SK-N-SH treated with all-trans-retinoic acid at 6 μM for 48 hours (cell line): ENCODE measurements around the gene ARL14.

ENCODE experiments used
- BACH2 ChIP-seq: fragments of 250-450 bp; sonication (Bioruptor Pico); IDR thresholded peaks from 2 replicates; pipeline ENCODE4 v1.9.0; 2021; ENCODE audit warnings: mild to moderate bottlenecking, borderline replicate concordance
- CSDC2 ChIP-seq: fragments of 250-450 bp; sonication (Bioruptor Pico); IDR thresholded peaks from 2 replicates; pipeline ENCODE4 v1.5.0; 2020; ENCODE audit warnings: mild to moderate bottlenecking, moderate library complexity
- ESRRG ChIP-seq: fragments of 250-450 bp; sonication (Bioruptor Pico); IDR thresholded peaks from 2 replicates; pipeline ENCODE4 v1.6.1; 2021; ENCODE audit warnings: mild to moderate bottlenecking
- PATZ1 ChIP-seq: fragments of 250-450 bp; sonication (Bioruptor Pico); IDR thresholded peaks from 2 replicates; pipeline ENCODE4 v1.8.0; 2020; ENCODE audit warnings: mild to moderate bottlenecking, moderate library complexity, borderline replicate concordance
- RARB ChIP-seq: fragments of 250-450 bp; sonication (Bioruptor Pico); IDR thresholded peaks from 2 replicates; pipeline ENCODE4 v1.8.0; 2021; ENCODE audit warnings: mild to moderate bottlenecking, moderate library complexity
- TCF4 ChIP-seq: fragments of 250-450 bp; sonication (Bioruptor Pico); IDR thresholded peaks from 2 replicates; pipeline ENCODE4 v1.8.0; 2021; ENCODE audit warnings: mild to moderate bottlenecking, moderate library complexity, borderline replicate concordance
- ZFP30 ChIP-seq: fragments of 450-650 bp; formaldehyde crosslinking; IDR thresholded peaks from 2 replicates; pipeline ENCODE4 v1.5.0; 2022; ENCODE audit warnings: mild to moderate bottlenecking, moderate library complexity
- ZNF70 ChIP-seq: fragments of 450-650 bp; formaldehyde crosslinking; IDR thresholded peaks from 2 replicates; pipeline ENCODE4 v1.5.0; 2020; ENCODE audit warnings: mild to moderate bottlenecking, moderate library complexity
- ZNF8 ChIP-seq: fragments of 450-650 bp; formaldehyde crosslinking; IDR thresholded peaks from 2 replicates; pipeline ENCODE4 v1.5.0; 2020; ENCODE audit warnings: mild to moderate bottlenecking, moderate library complexity
- TF ChIP-seq, protein P1 (sequence below): fragments of 250-450 bp; sonication (Bioruptor Pico); IDR thresholded peaks from 2 replicates; pipeline ENCODE4 v1.5.1; 2020; ENCODE audit warnings: low read depth, mild to moderate bottlenecking, moderate library complexity
- TF ChIP-seq, protein P2 (sequence below): fragments of 250-450 bp; sonication (Bioruptor Pico); IDR thresholded peaks from 2 replicates; pipeline ENCODE4 v1.5.0; 2020; ENCODE audit warnings: mild to moderate bottlenecking, moderate library complexity

DNA sequence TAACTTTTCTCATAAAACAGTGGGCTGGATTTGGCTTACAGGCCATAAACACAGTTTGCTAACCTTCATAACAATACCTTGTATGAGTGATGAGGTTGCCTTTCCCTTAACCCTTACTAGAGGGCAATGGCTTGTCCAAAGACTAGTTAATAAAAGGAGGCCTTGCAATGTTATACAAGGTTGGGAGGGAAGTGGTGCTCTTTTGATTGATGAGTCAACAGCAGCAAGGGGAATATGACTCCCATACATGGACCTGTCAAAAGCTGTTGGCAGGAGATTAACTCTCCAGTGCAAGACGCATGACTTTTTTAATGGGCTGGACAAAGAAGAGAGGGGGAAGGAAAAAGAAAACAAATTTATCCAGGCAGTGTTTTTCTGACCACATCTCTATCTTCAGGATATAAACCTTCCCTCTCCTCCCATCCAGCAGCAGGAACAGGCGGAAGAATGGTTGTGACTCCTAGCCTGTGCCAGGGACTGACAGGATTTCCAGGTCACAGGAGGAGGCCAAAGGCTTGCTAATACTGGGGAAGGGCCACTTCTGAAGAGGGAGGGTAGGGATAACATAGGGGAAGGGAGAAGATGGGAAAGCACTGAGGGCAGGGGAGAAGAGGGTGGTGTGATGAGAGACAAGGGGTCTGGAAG, 35.2 kb upstream of the ARL14 start:
- TF ChIP-seq PATZ1 (CRISPR knock-in tag) (no peak), ESRRG (CRISPR knock-in tag) (no peak), ZNF8 (no peak), RARB (no peak), BACH2 (CRISPR knock-in tag) (no peak), ZFP30 (no peak), ZNF70 (CRISPR knock-in tag) (no peak), TCF4 (no peak), CSDC2 (CRISPR knock-in tag) (no peak)
- TF ChIP-seq, protein P1, sequence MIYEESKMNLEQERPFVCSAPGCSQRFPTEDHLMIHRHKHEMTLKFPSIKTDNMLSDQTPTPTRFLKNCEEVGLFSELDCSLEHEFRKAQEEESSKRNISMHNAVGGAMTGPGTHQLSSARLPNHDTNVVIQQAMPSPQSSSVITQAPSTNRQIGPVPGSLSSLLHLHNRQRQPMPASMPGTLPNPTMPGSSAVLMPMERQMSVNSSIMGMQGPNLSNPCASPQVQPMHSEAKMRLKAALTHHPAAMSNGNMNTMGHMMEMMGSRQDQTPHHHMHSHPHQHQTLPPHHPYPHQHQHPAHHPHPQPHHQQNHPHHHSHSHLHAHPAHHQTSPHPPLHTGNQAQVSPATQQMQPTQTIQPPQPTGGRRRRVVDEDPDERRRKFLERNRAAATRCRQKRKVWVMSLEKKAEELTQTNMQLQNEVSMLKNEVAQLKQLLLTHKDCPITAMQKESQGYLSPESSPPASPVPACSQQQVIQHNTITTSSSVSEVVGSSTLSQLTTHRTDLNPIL (CRISPR knock-in tag) = no peak
- TF ChIP-seq, protein P2, sequence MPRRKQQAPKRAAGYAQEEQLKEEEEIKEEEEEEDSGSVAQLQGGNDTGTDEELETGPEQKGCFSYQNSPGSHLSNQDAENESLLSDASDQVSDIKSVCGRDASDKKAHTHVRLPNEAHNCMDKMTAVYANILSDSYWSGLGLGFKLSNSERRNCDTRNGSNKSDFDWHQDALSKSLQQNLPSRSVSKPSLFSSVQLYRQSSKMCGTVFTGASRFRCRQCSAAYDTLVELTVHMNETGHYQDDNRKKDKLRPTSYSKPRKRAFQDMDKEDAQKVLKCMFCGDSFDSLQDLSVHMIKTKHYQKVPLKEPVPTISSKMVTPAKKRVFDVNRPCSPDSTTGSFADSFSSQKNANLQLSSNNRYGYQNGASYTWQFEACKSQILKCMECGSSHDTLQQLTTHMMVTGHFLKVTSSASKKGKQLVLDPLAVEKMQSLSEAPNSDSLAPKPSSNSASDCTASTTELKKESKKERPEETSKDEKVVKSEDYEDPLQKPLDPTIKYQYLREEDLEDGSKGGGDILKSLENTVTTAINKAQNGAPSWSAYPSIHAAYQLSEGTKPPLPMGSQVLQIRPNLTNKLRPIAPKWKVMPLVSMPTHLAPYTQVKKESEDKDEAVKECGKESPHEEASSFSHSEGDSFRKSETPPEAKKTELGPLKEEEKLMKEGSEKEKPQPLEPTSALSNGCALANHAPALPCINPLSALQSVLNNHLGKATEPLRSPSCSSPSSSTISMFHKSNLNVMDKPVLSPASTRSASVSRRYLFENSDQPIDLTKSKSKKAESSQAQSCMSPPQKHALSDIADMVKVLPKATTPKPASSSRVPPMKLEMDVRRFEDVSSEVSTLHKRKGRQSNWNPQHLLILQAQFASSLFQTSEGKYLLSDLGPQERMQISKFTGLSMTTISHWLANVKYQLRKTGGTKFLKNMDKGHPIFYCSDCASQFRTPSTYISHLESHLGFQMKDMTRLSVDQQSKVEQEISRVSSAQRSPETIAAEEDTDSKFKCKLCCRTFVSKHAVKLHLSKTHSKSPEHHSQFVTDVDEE (CRISPR knock-in tag) = no peak
